Endodermal cell (in vitro differentiated cells): Measurements from ENCODE around the gene METTL16. TPM values are rescaled to one million over a fixed set of nuclear protein-coding genes. Genes with fewer than 3 reads are reported as not detected.
"Not testable (repeated sequence)": the region's sequence is repeated elsewhere in the genome, so short reads cannot be mapped to it uniquely, and the experiment has no call there.

Experiments used
- DNase-seq: peaks from one replicate; pipeline ENCODE4 v3.0.0-alpha.2; 2017
- H3K27ac ChIP-seq: 2 replicates; pipeline ENCODE4 v1.5.1; 2013; ENCODE audit warnings: mild to moderate bottlenecking, low read depth, low read length, moderate library complexity
- H3K27me3 ChIP-seq: 2 replicates; pipeline ENCODE4 v1.6.1; 2013; ENCODE audit warnings: mild to moderate bottlenecking, low read length, moderate library complexity; ENCODE audit not compliant: insufficient read depth, control insufficient read depth, poor library complexity, severe bottlenecking
- H3K36me3 ChIP-seq: 2 replicates; pipeline ENCODE4 v1.7.0; 2013; ENCODE audit warnings: mild to moderate bottlenecking, low read length, moderate library complexity; ENCODE audit not compliant: control insufficient read depth, insufficient read depth
- H3K4me1 ChIP-seq: one replicate; pipeline ENCODE4 v1.7.0; 2013; ENCODE audit warnings: low read length; ENCODE audit not compliant: control insufficient read depth, insufficient read depth
- H3K4me3 ChIP-seq: 2 replicates; pipeline ENCODE4 v1.5.1; 2013; ENCODE audit warnings: mild to moderate bottlenecking, low read length, moderate library complexity
- H3K9ac ChIP-seq: 2 replicates; pipeline ENCODE4 v1.6.1; 2013; ENCODE audit warnings: mild to moderate bottlenecking, low read length, moderate library complexity; ENCODE audit not compliant: poor library complexity, severe bottlenecking; ENCODE audit errors: extremely low read depth
- H3K9me3 ChIP-seq: 2 replicates; pipeline ENCODE4 v1.6.1; 2013; ENCODE audit warnings: mild to moderate bottlenecking, low read length, moderate library complexity; ENCODE audit not compliant: control insufficient read depth
- H3K27ac Mint-ChIP-seq: 2 replicates; pipeline ENCODE4 v1.8.0; 2020; ENCODE audit warnings: mixed read lengths
- H3K27me3 Mint-ChIP-seq: 2 replicates; pipeline ENCODE4 v1.8.0; 2021; ENCODE audit warnings: mild to moderate bottlenecking, mixed read lengths; ENCODE audit not compliant: insufficient read depth
- H3K36me3 Mint-ChIP-seq: 2 replicates; pipeline ENCODE4 v1.8.0; 2020; ENCODE audit warnings: low read depth, mixed read lengths
- H3K4me1 Mint-ChIP-seq: 2 replicates; pipeline ENCODE4 v1.8.0; 2020; ENCODE audit warnings: mixed read lengths
- H3K4me3 Mint-ChIP-seq: 2 replicates; pipeline ENCODE4 v1.8.0; 2020; ENCODE audit warnings: mild to moderate bottlenecking, moderate library complexity, mixed read lengths
- H3K9me3 Mint-ChIP-seq: 2 replicates; pipeline ENCODE4 v1.8.0; 2020; ENCODE audit warnings: mild to moderate bottlenecking, mixed read lengths
- WGBS, 2 experiments: methylation state at CpG; one replicate each; pipeline versions ENCODE4 v1.1.5 to v1.1.7; 2013; ENCODE audit warnings: missing lambda C conversion rate in 2 of 2, mixed read lengths in 1 of 2; ENCODE audit not compliant: insufficient coverage in 1 of 2, insufficient read length in 1 of 2; 5-methylcytosine and 5-hydroxymethylcytosine counted together
- total RNA-seq, 2 donors: library from RNA; stranded (reverse); fragmentation: NEBNext Ultra II Directional in 1 of 2; extraction: Animal tissue kit (Norgen Biotek cat#: 25700) in 1 of 2; gene quantifications; 2 replicates in 1 of 2; 3 replicates in 1 of 2; pipeline ENCODE4 v1.2.1, GENCODE V29; 2021
- TF ChIP-seq, protein P1 (sequence below): fragments of 200-600 bp; sonication (generic); conservative IDR thresholded peaks from 2 replicates; pipeline ENCODE4 v1.5.0; 2021; ENCODE audit warnings: antibody characterized with exemption, mild to moderate bottlenecking

METTL16 gene
- total RNA-seq, 2 donors from 2014 or later: 51.5 to 59.6 TPM

DNA sequence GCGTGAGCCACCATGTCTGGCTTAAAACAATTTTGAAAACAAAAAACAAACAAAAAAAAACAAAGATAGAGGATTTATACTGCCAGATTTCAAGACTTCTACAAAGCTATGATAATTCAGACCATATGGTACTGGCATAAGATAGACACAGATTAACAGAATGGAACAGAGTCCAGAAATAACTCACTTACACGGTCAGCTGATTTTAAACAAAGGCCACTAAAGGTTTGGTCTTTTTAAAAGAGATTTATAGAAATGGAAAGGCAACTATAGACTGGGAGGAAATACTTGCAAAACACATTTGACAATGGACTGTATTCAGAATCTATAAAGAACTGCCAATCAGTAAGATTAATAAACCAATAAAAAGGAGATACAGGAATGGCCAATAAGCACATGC lies 62.2 kb downstream of the METTL16 start:
- no peak overlapping the region for H3K27ac Mint-ChIP-seq
- H3K27me3 ChIP-seq: no peaks in the 10 kb centered on the region
- peaks cover 34% of the 10 kb centered on the region for H3K36me3 ChIP-seq
- H3K9me3 ChIP-seq: peaks cover 23% of the 10 kb centered on the region
- no peaks in the 10 kb centered on the region for H3K27me3 Mint-ChIP-seq
- H3K27ac ChIP-seq: no peak overlapping the region
- H3K4me1 ChIP-seq: no peaks in the 10 kb centered on the region
- H3K9ac ChIP-seq: no peak overlapping the region
- peak overlapping the region; percentile 13 for H3K4me3 ChIP-seq
- WGBS, 2 experiments: 94 to 95% methylated on average over 2 of the region's 2 CpGs
- H3K4me3 Mint-ChIP-seq: no peak overlapping the region
- H3K9me3 Mint-ChIP-seq: peaks cover 19% of the 10 kb centered on the region
- H3K4me1 Mint-ChIP-seq: peaks cover 8% of the 10 kb centered on the region
- peaks cover 31% of the 10 kb centered on the region for H3K36me3 Mint-ChIP-seq
- DNase-seq: no peak
- TF ChIP-seq, protein P1, sequence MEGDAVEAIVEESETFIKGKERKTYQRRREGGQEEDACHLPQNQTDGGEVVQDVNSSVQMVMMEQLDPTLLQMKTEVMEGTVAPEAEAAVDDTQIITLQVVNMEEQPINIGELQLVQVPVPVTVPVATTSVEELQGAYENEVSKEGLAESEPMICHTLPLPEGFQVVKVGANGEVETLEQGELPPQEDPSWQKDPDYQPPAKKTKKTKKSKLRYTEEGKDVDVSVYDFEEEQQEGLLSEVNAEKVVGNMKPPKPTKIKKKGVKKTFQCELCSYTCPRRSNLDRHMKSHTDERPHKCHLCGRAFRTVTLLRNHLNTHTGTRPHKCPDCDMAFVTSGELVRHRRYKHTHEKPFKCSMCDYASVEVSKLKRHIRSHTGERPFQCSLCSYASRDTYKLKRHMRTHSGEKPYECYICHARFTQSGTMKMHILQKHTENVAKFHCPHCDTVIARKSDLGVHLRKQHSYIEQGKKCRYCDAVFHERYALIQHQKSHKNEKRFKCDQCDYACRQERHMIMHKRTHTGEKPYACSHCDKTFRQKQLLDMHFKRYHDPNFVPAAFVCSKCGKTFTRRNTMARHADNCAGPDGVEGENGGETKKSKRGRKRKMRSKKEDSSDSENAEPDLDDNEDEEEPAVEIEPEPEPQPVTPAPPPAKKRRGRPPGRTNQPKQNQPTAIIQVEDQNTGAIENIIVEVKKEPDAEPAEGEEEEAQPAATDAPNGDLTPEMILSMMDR: no peak

DNA sequence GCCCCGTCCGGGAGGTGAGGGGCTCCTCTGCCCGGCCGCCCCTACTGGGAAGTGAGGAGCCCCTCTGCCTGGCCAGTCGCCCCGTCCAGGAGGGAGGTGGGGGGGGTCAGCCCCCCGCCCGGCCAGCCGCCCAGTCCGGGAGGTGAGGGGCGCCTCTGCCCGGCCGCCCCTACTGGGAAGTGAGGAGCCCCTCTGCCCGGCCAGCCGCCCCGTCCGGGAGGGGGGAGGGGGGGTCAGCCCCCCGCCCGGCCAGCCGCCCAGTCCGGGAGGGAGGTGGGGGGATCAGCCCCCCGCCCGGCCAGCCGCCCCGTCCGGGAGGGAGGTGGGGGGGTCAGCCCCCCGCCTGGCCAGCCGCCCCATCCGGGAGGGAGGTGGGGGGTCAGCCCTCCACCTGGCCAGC lies 64.2 kb downstream of the METTL16 start:
- H3K9ac ChIP-seq, H3K4me1 ChIP-seq, DNase-seq, H3K27ac Mint-ChIP-seq, H3K27me3 Mint-ChIP-seq, H3K27me3 ChIP-seq, H3K4me1 Mint-ChIP-seq, H3K4me3 Mint-ChIP-seq, H3K27ac ChIP-seq, H3K4me3 ChIP-seq: not testable (repeated sequence)
- Mint-ChIP-seq H3K36me3 (peaks cover 32% of the 10 kb centered on the region), H3K9me3 (peaks cover 19% of the 10 kb centered on the region)
- Histone ChIP-seq H3K9me3 (peaks cover 23% of the 10 kb centered on the region), H3K36me3 (peaks cover 27% of the 10 kb centered on the region)
- WGBS, 2 experiments: no CpG with 5 or more reads among the region's 29 CpGs

DNA sequence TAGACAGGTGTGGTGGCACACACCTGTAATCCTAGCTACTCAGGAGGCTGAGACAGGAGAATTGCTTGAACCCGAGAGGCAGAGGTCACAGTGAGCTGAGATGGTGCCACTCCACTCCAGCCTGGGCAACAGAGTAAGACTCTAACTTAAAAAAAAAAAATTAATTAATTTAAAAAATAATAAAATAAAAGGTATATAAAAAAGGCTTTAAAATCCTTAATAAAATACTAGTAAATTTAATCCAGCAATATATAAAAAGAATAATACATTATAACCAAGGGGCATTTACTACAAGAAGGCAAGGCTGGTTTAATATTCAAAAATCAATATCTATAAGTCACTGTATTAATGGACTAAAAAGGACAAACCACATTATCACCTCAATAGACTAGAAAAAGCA lies 66.0 kb downstream of the METTL16 start:
- H3K9ac ChIP-seq: no peak overlapping the region
- DNase-seq: no peak
- Mint-ChIP-seq H3K9me3 (peaks cover 19% of the 10 kb centered on the region), H3K27ac (no peak overlapping the region), H3K4me3 (no peak overlapping the region), H3K36me3 (peaks cover 43% of the 10 kb centered on the region), H3K27me3 (no peaks in the 10 kb centered on the region), H3K4me1 (no peaks in the 10 kb centered on the region)
- no peak overlapping the region for H3K4me3 ChIP-seq
- H3K27me3 ChIP-seq: no peaks in the 10 kb centered on the region
- H3K4me1 ChIP-seq: no peaks in the 10 kb centered on the region
- peaks cover 29% of the 10 kb centered on the region for H3K9me3 ChIP-seq
- WGBS, 2 experiments: 76% methylated on average over 1 of the region's 1 CpG; no CpG with 5 or more reads in 1 of the 2 experiments
- H3K36me3 ChIP-seq: peaks cover 40% of the 10 kb centered on the region
- no peak overlapping the region for H3K27ac ChIP-seq
- TF ChIP-seq, protein P1: no peak

DNA sequence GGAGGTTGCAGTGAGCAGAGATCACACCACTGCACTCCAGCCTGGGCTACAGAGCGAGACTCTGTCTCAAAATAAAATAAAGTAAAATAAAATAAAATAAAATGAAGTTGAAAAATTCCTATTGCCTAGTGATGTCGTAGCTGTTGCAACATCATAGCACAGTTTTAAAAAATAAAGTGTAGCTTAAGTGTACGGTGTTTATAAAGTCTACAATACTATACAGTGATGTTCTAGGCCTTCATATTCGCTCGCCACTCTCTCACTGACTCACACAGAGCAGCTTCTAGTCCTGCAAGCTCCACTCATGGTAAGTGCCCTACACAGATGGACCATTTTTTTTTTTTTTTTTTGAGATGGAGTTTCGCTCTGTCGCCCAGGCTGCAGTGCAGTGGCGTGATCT lies 67.3 kb downstream of the METTL16 start:
- no peaks in the 10 kb centered on the region for H3K4me1 ChIP-seq
- peaks cover 18% of the 10 kb centered on the region for H3K9me3 ChIP-seq
- H3K4me3 ChIP-seq: no peak overlapping the region
- no peak overlapping the region for H3K27ac ChIP-seq
- Mint-ChIP-seq H3K36me3 (peaks cover 37% of the 10 kb centered on the region), H3K27ac (no peak overlapping the region), H3K4me1 (no peaks in the 10 kb centered on the region), H3K9me3 (peaks cover 15% of the 10 kb centered on the region), H3K4me3 (no peak overlapping the region), H3K27me3 (no peaks in the 10 kb centered on the region)
- no peak for DNase-seq
- TF ChIP-seq, protein P1: no peak
- no peak overlapping the region for H3K9ac ChIP-seq
- no peaks in the 10 kb centered on the region for H3K27me3 ChIP-seq
- WGBS, 2 experiments: 99 to 100% methylated on average over 1 to 7 of the region's 8 CpGs
- H3K36me3 ChIP-seq: peaks cover 42% of the 10 kb centered on the region
